OCI-LY1 (cell line): ENCODE results near the gene MT3.

Experiments
- CTCF ChIP-seq: fragments of 200-600 bp; sonication (generic), shearing (Covaris generic); IDR thresholded peaks from 2 replicates; pipeline ENCODE4 v1.5.1; 2017; ENCODE audit warnings: mild to moderate bottlenecking, antibody characterized with exemption, low read length, moderate library complexity, mixed read lengths
- EZH2 ChIP-seq: fragments of 200-600 bp; sonication (generic), shearing (Covaris generic); IDR thresholded peaks from 2 replicates; pipeline ENCODE4 v1.8.0; 2017; ENCODE audit warnings: borderline replicate concordance, mixed run types, mild to moderate bottlenecking, antibody characterized with exemption, low read length, moderate library complexity, mixed read lengths

- no peak for TF ChIP-seq CTCF
- TF ChIP-seq EZH2, result no peak
Measured at GRCh38 chr16:56607675-56608042, 18.3 kb downstream of the MT3 start.
